ENCODE measurements around the gene ABLIM2.
"Not testable (repeated sequence)": the region's sequence is repeated elsewhere in the genome, so short reads cannot be mapped to it uniquely, and the experiment has no call there.

ABLIM2 gene

DNA sequence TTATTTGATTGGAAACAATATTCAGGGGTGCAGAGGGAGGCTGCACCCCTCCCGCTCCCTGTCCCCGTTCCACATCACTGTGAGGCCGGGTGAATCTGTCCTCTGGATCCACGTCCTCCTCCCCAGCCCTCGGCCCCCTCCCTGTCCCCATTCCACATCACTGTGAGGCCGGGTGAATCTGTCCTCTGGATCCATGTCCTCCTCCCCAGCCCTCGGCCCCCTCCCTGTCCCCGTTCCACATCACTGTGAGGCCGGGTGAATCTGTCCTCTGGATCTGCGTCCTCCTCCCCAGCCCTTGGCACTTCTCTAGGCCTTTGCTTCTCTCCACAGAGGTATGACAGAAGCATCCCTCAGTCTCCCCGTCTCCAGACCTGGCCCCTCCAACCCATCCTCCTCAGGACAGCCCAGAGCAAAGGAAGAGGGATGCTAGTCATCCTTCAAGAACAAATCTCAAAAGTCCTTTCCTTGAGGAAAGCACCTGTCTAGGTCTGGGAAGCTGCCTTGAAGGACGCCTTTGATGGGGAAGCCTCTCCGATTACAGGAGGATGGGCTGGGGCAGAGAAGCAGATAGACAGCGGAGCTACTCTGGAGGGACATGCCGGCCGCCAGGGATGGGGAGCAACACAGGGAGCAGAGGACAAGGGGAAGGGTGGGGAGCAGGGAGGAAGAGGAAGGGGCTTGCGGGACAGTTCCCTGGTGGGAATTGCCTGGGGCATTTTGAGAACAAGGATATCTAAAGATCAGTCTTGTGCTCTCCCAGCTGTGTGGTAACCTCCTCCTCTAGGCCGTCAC is 208.1 kb downstream of the ABLIM2 start:
- no peak for DNase-seq

DNA sequence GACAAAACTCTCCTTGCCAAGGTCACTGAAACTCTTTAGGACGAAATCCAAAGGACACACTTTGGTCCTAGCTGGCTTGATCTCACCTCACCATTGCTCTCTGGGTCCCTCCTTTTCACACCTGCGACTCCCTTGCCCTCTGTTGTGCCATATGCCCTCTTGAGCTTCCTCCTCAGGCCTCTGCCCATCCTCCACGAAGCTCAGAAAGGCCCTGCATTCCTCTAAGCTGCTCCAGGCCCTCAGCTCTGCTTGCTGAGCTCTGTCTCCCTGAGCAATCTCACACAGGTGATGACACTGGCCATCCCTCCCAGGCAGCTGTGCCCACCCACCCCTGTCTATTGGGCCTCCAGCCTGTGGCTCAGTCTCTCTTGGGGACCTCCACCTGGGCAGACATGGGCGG is 208.9 kb downstream of the ABLIM2 start:
- DNase-seq: no peak

DNA sequence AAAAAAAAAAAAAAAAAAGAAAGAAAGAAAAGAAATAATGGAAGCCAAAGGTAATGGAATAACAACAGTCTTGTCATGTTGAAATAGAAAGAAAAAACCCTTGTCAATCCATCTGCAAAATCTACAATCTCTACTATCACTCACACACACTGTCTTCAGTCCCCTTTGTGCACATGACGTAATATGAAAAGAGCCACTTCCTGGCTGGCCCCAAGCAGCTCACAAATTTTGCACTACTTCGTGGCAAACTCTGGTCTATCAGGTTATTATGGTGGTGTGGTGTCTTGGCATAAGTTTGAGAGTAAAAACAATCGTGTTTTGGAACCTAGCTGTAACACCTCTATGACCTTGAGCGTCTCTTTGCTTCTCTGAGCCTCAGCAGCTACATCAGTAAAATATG is 210.7 kb downstream of the ABLIM2 start:
- DNase-seq: no peak

DNA sequence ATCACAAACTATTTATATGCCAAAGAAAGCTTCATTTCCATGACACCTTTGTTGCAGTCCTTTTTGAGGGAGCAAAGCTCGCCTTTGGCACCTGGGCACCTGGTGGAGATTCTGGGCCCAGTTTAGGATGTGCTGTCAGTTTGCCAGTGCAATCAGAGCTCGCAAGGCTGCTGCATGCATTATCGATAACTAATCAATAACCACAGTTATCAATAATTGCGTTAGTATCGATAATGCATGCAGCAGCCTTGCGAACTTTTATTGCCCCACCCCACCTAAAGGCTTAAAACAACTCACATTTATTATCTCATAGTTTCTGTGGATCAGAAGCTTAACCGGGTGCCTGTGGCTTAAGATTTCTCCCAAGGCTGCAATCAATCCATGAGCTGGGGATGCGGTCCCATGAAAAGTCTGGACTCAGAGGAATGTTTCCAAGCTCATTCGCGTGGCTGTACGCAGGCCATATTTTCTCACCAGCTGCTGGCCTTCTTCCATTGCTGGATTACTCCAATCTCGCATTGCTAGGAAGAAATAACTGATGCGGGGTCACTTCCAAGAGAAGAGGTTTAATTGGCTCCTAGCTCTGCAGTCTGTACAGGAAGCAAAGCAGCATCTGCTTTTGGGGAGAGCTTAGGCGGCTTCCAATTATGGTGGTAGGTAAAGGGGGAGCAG is 212.8 kb downstream of the ABLIM2 start:
- DNase-seq: no peak

DNA sequence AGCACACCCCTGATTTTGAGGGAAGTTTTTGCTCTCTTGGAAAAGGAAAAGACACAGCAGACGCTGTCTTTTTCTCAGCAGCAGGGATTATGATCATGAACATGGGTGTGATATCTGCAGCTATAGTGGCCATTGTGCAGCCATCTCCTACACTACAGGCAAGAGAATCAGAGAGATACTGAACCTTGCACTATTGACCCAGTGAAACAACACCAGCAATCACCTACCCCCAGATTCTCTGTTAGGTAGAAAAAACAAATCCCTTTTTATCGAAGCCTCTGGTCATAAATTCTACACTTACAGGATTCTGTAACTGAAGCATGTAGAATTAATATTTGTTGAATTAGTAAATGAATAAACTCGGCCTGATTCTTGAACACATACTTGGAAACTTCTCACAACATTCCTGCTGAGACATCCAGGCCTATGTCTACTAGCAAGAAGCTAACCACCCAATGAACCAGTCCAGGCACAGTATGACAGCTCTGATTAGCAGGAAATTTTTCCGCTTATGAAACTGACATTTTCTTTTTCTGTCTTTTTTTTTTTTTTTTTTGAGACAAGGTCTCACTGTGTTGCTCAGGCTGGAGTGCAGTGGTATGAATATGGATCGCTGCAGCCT is 213.9 kb downstream of the ABLIM2 start:
- no peak for DNase-seq

DNA sequence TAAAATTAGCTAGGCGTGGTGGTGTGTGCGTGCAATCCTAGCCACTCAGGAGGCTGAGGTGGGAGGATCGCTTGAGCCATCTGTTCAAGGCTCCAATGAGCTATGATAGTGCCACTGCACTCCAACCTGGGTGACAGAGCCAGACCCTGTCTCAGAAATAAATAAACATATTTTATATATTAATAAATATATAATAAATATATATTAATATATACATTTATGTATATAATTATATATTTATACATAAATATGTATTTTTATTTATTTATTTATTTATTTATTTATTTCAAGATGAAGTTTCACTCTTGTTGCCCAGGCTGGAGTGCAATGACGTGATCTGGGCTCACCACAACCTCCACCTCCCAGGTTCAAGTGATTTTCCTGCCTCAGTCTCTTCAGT is 214.9 kb downstream of the ABLIM2 start:
- DNase-seq: not testable (repeated sequence)

DNA sequence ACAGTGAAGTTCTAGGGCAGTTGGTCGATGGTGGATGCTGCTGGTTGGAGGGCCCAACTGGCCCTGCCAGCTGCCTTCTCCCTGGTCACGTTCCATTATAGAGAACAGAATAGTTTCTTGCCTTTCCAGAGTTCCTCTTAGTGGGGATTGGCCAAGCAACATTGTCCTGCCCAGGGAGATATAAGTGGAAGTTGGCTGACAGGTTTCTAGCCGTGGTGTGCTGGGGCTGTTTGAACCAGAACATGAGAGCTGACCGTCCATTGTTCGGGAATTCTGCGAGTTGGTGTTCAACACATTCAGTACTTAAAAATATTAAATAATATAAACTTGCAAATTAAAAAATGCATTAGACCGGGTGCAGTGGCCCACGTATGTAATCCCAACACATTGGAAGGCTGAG is 215.4 kb downstream of the ABLIM2 start:
- no peak for DNase-seq

DNA sequence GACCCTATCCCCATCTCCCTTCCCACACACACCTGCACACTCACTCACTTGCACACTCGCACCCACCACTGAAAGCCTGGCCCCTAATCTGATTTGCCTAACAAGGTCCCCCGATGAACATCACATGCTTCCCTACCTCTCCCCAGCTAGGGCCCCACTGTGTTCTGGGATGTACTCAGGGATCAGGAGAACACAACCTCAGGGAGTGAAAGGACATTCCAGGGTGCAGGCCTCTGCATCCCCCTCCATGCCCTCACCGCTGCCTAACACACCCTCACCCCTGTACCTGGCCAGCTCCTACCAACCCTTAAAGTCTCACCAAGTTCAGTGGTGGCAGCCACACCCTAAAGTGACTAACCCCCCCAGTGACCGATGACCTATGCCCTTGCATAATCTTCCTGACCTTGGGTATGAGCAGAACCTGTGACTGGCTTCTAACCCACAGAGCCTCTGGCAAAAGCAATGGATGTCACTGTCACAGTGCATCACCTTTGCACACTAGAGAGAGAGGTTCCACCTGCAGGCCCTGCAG is 216.6 kb downstream of the ABLIM2 start:
- no peak for DNase-seq

DNA sequence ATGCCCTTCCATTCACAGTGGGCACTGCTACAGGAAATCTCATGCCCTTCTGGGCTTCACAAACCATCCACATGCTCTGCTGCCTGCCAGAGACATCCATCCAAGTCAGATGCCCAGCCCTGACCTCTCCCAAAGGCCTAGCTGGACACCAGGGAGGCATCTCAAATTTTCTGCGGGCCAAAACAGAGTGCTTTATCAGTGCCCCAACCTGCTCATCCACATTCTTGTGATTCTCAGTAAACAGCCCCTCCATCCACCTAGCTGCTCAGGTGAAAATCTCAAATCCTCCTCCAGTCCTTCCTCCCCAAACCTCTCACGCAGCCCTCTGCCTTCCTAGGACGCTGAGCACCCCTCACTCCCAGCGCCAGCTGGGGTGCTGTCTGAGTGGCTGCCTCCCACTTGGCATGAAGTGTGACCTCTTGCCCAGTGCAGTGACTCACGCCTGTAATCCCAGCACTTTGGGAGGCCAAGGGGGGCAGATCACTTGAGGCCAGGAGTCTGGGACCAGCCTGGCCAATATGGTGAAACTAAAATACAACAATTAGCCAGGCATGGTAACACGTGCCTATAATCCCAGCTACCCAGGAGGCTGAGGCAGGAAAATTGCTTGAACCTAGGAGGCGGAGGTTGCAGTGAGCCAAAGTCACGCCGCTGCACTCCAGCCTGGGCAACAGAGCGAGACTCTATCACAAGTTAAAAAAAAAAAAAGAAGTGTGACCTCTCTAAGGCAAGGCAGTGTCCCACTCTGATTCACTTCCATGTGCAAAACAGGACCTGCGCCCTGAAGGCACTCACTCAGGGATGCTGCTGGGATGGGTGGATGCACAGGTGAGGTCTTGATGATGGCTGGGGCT is 217.3 kb downstream of the ABLIM2 start:
- no peak for DNase-seq

DNA sequence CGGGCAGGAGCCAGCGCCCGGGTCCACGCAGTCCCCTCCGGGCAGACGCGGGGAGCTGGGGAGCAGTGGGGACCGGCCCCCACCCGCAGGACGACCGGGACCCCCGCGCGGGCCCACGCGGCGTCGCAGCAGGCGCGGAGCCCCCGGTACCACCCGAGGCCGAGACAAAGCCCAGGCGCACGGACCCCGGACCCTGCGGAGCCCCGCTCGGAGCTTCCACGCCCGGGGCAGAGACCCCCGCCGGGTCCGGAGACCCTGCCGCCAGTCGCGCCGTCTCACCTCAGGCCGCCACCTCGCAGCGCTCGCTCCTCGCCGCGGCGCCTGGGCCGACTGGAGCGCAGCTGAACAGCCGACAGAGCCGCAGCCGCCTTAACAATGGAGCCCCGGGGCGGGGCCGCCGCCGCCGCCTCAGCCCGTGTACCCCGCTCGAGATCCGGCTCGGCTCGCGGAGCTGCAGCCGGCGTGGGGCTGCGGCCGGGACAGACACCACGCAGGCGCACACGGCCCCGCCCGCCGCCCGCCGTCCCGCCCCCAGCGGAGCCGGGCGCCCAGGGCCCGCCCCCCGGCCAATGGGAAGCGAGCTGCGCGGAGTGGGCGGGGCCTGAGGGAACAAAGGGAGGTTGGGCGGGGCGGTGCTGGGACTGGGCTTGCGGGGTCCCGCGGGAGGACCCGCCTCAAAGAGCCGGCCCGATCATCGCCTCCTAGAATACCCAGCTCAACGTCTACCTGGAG is 219.1 kb downstream of the ABLIM2 start, which contains the start of gene AFAP1:
TSS of gene AFAP1 (minus strand) at position 485 of the 732 bp plus-strand sequence. CDS start 67,783 bp downstream, outside the sequence.
- peak; percentile 90 for DNase-seq

DNA sequence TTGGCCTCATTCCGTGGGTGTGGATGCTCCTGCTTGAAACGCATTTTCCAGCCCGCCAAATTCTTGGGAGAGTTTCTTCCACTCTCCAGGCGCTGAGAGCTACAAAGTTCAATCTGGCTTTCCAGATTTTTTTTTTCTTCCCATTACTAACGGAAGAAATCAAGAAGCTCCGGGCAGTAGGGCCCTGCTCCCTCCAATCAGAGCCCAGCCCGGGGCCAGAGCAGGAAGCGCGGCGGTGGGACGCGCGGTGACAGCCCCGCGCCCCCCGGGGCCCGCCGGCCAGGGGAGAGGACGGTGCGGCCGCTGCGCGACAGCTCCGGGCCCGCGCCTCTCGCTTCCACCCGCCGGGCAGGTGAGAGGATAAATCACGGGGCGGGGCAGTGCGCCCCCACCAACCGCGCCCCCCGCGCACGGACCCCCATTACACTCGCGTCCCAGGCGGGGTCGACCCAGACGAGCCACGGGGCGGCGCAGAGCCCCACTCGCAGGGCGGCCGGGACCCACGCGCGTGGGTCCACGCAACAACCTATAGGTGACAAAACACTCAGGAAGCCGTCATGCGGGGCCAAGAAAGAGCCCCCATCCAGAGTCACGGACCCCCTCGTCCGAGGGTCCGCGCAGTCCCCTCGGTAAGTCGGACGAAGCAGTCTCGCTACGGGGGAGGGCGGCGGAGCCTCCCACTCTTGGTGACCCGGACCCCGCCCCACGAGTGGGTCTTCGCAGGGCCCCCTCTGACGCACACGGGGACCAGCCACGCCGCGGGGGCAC is 219.8 kb downstream of the ABLIM2 start:
- peak; percentile 15 for DNase-seq

DNA sequence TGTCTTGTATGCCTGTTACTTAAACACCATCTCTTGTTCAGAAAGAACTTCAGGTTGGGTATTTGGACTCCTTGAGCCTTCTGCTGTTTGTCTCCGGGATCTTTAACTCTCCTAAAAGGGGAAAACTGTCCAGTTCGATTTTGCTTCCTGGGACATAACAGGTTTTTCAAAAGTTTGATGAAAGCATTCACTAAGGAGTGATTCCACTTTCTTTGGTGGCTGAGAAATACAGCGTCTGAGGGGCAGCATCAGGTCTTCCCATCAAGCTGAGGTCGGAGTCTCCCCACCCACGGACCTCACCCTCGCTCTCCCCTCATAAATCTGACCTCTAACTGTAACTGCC is 220.4 kb downstream of the ABLIM2 start:
- no peak for DNase-seq

DNA sequence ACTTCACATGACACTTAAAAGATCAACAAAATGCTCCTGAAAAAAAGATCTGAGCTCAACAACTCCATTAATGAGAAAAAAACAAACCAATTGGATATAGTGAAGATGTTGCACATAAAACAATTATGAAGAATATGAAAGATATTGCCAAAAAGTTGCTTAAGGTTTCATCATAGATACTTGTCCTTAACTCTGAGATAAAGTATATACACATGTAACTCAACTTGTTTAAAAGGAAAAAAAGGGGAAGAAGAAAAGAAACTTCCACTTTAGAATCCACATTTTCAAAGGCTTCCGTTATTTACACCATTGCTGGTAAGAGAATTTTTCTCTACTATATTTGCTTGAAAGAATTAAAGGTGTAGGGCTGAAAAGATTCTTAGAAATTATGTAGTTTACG is 221.6 kb downstream of the ABLIM2 start:
- DNase-seq: no peak

DNA sequence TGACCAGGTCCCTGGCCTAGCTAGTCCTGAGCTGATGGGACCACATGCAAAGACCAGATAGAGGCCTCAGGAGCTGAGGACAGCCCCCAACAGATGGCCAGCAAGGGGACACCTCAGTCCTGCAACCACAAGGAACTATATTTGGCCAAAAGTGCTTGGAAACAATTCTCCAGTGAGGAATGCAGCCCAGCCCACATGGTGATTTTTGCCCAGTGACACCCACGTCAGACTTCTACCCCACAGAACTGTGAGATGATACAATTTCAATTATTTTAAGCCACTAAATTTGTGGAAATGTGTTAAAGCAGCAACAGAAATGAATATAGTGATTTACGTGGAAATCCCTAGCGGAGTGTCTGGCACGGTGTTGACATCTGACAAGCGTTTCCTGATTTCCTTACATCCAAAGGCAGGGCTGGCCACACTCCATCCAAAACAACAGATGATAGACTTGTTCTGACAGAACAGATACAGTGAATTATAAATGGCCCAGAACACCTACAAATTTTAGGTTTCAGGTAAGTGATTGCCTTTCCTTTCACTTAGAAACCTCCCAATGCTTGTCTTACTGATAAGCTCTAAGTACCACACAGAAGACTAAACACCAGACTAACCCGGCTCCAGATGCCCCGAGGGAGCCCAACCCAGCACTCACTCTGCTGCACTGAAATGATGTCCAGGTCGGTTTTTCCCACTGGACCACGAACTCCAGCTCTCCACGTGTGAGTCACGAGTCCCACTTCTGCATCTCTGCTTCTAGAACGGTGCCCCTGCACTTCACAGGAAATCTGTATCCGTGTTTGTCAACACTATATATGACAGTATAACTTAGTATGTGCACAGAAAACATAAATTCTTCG is 224.7 kb downstream of the ABLIM2 start:
- no peak for DNase-seq

DNA sequence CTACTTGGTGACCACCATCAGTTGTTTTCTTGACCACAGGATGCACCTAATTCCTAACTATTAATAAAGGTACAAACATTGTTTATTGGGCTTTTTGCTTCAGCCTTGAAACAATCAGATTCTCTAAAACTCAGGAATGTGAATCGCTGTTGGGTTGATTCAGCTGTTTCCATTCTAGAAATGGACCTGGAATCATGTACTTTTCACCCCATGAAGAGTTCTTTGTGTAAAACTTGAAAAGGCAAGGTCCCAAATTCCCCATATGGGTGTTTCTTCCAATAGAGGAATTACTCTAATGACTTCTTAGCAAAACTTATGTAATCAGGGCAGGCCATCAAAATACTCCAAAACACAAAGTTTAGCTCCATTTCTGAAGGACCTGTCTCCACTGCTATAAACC is 226.3 kb downstream of the ABLIM2 start:
- DNase-seq: no peak

DNA sequence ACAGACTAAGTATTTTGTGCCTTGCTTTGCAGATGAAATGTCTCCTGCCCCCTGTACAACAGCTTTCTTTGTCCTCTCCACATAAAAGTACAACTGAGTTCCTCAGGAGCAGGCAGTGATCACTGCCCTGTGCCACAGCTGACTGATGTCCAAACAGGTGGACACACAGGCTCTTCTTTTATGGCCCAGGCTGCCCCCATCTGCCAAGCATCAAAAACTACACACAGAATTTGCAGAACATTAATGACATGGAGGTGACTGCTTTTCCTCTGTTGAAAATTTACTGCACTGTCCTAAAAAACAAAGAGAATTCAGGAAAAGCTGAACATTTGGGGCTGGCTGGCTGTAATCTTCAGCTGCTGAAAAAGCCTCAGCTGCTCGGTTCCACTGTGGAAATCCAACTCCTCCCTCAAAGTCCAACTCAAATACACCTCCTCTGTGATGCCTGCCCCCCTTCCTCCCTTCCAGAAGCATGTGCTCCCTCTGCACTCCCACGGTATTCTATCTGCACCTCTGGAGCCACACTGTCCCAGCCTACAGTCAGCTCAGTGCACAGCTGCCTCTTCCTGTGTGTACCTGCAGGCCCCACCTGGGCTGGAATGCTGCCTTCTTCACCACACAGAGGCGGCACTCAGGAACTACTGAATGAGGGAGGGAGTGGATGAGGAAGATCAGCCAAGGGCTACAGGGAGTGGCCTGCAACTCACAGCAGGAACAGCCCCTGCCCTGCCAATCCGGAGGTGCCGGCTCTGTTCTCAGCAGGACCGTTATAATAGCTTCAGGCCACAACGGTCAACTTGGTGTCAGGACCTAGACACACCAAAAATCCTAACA is 229.3 kb downstream of the ABLIM2 start:
- DNase-seq: no peak

DNA sequence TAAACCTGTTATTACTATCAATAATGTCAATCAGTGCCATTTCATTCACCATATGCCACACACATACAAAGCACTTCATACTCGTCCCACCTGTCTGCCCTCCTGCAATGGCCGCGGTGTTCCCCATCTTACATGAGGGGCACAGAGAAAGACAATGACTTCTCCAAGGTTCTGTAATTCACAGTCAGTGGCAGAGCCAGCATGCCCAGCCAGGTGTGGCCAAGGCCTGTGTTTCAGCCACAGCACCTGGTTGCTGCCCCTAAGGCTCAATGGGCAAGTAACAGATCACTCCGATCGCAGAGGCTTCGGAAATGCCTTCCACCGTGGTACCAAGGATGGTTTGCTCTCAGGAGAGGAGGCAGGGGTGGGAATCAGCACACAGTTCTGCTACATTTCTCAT is 229.9 kb downstream of the ABLIM2 start:
- no peak for DNase-seq

DNA sequence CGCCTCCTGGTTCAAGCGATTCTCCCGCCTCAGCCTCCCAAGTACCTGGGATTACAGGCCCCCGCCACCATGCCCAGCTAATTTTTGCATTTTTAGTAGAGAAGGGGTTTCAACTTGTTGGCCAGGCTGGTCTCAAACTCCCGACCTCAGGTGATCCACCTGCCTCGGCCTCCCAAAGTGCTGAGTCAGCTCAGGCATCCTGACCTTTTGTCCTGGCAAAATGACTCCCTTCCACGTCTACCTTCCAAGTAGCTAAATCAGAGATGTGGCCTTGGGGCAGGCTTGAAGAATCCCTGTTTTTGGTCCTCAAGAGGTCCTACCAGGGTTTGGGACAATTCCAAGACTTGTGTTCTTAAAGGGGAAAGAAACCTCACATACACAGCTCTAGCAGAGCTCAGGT is 231.8 kb downstream of the ABLIM2 start:
- DNase-seq: no peak

DNA sequence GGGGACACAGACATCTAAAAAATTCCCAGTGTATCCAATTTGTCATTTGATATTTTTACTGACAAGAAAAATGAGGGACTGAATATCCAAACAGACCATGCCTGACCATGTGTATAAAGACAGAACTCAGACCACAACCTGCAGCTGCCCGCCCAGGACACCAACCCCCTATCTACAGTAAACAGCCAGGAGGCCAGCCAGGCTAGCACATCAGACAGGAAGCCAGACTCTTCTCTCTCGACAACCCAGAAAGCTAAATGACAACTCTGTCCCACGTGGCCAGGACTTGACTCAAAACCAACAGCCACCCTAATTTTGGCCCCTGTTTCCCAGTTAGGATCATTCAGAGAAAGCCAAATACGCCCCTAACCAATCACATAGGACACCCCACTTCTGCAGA is 234.0 kb downstream of the ABLIM2 start:
- no peak for DNase-seq

All from stimulated activated CD4-positive, alpha-beta T cell treated with anti-CD3 and anti-CD28 coated beads, Interleukin-4, amount 100 ng/mL, for 1 hour (primary cell).